GM12878 (cell line): ENCODE measurements around the gene COL19A1. TPM values are rescaled to one million over a fixed set of nuclear protein-coding genes. Genes with fewer than 3 reads are reported as not detected.

Experiments
- ATAC-seq: fragments of 200-7000 bp; cut with Tn5 transposase; 3 replicates; pipeline ENCODE4 v1.9.1; 2020; ENCODE audit warnings: mild to moderate bottlenecking, moderate library complexity
- BruUV-seq: library from RNA; stranded (reverse); fragments of 400-500 nt; replicated peaks from 2 replicates; lab custom pipeline; 2021; lab: Mats Ljungman, UMichigan
- CTCF ChIA-PET: fragments of 300-600 bp; sonication (Branson Sonifier 250); formaldehyde crosslinking; extraction: SDS; loops from one replicate; lab custom pipeline; 2021; ENCODE audit warnings: inconsistent platforms; lab: Yijun Ruan, JAX
- POLR2A ChIA-PET: fragments of 350-600 bp; formaldehyde crosslinking; extraction: SDS; loops from one replicate; lab custom pipeline; 2021; ENCODE audit warnings: inconsistent platforms; lab: Charles Lee
- RAD21 ChIA-PET: fragments of 300-600 bp; sonication (Branson Sonifier 250); formaldehyde crosslinking; loops from one replicate; lab custom pipeline; 2023; ENCODE audit warnings: antibody characterized with exemption; ENCODE audit not compliant: unreplicated experiment; lab: Charles Lee
- SMC1A ChIA-PET: fragments of 300-600 bp; sonication (Branson Sonifier 250); formaldehyde crosslinking; loops from one replicate; lab custom pipeline; 2023; ENCODE audit not compliant: unreplicated experiment, uncharacterized antibody; lab: Charles Lee
- DNase-seq: peaks from one replicate; pipeline ENCODE4 v3.0.0-alpha.2; 2011; ENCODE audit warnings: low read depth, low spot score
- FAIRE-seq: peaks from 3 replicates; lab custom pipeline; 2011; peaks lifted over from hg19 to GRCh38; lab: Jason Lieb, UNC
- H2AFZ ChIP-seq: 2 replicates; pipeline ENCODE4 v1.6.0; 2011; ENCODE audit warnings: low read depth, low read length, control low read depth; ENCODE audit not compliant: control insufficient read depth
- H3K27ac ChIP-seq: 2 replicates; pipeline ENCODE4 v1.5.1; 2011; ENCODE audit warnings: control low read depth; ENCODE audit not compliant: control insufficient read depth, insufficient read depth
- H3K27me3 ChIP-seq, 2 experiments: replicated peaks in 1 of 2; 2 replicates each; pipeline versions ENCODE4 v1.6.0 to v1.6.1; 2011; ENCODE audit warnings: low read length in 1 of 2; ENCODE audit not compliant: control insufficient read depth in 2 of 2, insufficient read depth in 2 of 2
- H3K36me3 ChIP-seq, 2 experiments: 2 replicates each; pipeline ENCODE4 v1.5.1; 2011; ENCODE audit warnings: low read length in 1 of 2; ENCODE audit not compliant: control insufficient read depth in 2 of 2, insufficient read depth in 2 of 2
- H3K4me1 ChIP-seq: 2 replicates; pipeline ENCODE4 v1.6.1; 2011; ENCODE audit warnings: mild to moderate bottlenecking, low read length, moderate library complexity, mixed read lengths; ENCODE audit not compliant: control insufficient read depth, insufficient read depth
- H3K4me2 ChIP-seq: 2 replicates; pipeline ENCODE4 v1.6.0; 2011; ENCODE audit warnings: control low read depth; ENCODE audit not compliant: control insufficient read depth, insufficient read depth
- H3K4me3 ChIP-seq: fragments of 200-600 bp; sonication (generic); 2 replicates; pipeline ENCODE4 v1.5.1; 2016
- H3K79me2 ChIP-seq: 2 replicates; pipeline ENCODE4 v1.6.0; 2011; ENCODE audit warnings: low read length; ENCODE audit not compliant: control insufficient read depth, insufficient read depth
- H3K9ac ChIP-seq: 2 replicates; pipeline ENCODE4 v1.8.0; 2011; ENCODE audit warnings: low read length, control low read depth, mixed read lengths; ENCODE audit not compliant: control insufficient read depth, insufficient read depth
- H3K9me3 ChIP-seq: replicated peaks from 3 replicates; pipeline ENCODE4 v1.5.1; 2011; ENCODE audit warnings: mild to moderate bottlenecking, low read length; ENCODE audit not compliant: control insufficient read depth, insufficient read depth
- H4K20me1 ChIP-seq: 2 replicates; pipeline ENCODE4 v1.6.0; 2011; ENCODE audit not compliant: control insufficient read depth, insufficient read depth
- DPF2 ChIP-seq: fragments of 450-650 bp; IDR thresholded peaks from 2 replicates; pipeline ENCODE4 v1.6.1; 2017; ENCODE audit warnings: mild to moderate bottlenecking
- EGR1 ChIP-seq, 2 experiments: IDR thresholded peaks; 1 replicate in 1 of 2; 2 replicates in 1 of 2; pipeline ENCODE4 v1.6.1; 2011 to 2012; ENCODE audit warnings: low read depth in 2 of 2, low read length in 2 of 2, borderline replicate concordance in 1 of 2, mild to moderate bottlenecking in 1 of 2, moderate library complexity in 1 of 2
- FOXK2 ChIP-seq: fragments of 450-650 bp; IDR thresholded peaks from 2 replicates; pipeline ENCODE4 v1.6.1; 2017; ENCODE audit warnings: mild to moderate bottlenecking, moderate library complexity
- HSF1 ChIP-seq: fragments of 150-350 bp; IDR thresholded peaks from 2 replicates; pipeline ENCODE4 v1.6.1; 2014; ENCODE audit warnings: mild to moderate bottlenecking, low read depth, low read length
- NFXL1 ChIP-seq: fragments of 450-650 bp; IDR thresholded peaks from 2 replicates; pipeline ENCODE4 v1.6.1; 2017; ENCODE audit warnings: antibody characterized with exemption, mild to moderate bottlenecking, borderline replicate concordance
- NR2C2 ChIP-seq: IDR thresholded peaks from 2 replicates; pipeline ENCODE4 v1.6.1; 2011; ENCODE audit warnings: borderline replicate concordance, low read depth; ENCODE audit not compliant: control insufficient read depth, insufficient read length
- WGBS: methylation state at CpG from one replicate; pipeline ENCODE4 v1.1.6; 2016; ENCODE audit warnings: low lambda C conversion rate; ENCODE audit not compliant: insufficient replicate concordance, insufficient coverage; ENCODE audit errors: missing lambda C conversion rate; 5-methylcytosine and 5-hydroxymethylcytosine counted together
- in situ Hi-C: fragments of 300-500 bp; cut with MboI; formaldehyde crosslinking; loops from 9 replicates; pipeline ENCODE4 v1.14.3; 2018; ENCODE audit warnings: mixed read lengths
- intact Hi-C: fragments of 100-400 bp; cut with micrococcal nuclease; formaldehyde crosslinking; loops from one replicate; pipeline ENCODE4 v1.14.2; 2022; ENCODE audit not compliant: unreplicated experiment
- polyA plus RNA-seq, 11 experiments: library from polyadenylated mRNA; depleted of rRNA in 4 of 11; unstranded in 6 of 11; stranded (reverse) in 5 of 11; fragments of >200 nt; fragmentation: Nextera tagmentation in 4 of 11; fragmentation: Illumina TruSeq in 1 of 11; extraction: Ambion mirVana in 4 of 11; extraction: Trizol in 1 of 11; gene quantifications; 1 replicate in 1 of 11; 2 replicates in 10 of 11; pipeline versions ENCODE4 v1.2.1 to v1.2.3, GENCODE V29; 2011 to 2016; ENCODE audit warnings: inconsistent platforms in 2 of 11, missing spikeins in 2 of 11, low read depth in 1 of 11
- total RNA-seq, 4 experiments: library from RNA; depleted of rRNA in 3 of 4; stranded (reverse); fragments of >200 nt in 3 of 4; fragmentation: Illumina TruSeq in 1 of 4; extraction: Trizol in 1 of 4; gene quantifications; 2 replicates each; pipeline versions ENCODE4 v1.2.1 to v1.2.3, GENCODE V29; 2013 to 2021
- TF ChIP-seq, protein P1 (sequence below): fragments of 450-650 bp; IDR thresholded peaks from 2 replicates; pipeline ENCODE4 v1.6.1; 2018; ENCODE audit warnings: borderline replicate concordance, mild to moderate bottlenecking; ENCODE audit not compliant: partially characterized antibody

Gene COL19A1
- total and polyA plus RNA-seq, 10 of the 15 experiments (the other 5 are each of a cell fraction or from before 2014, with no cell fraction given), result 1.1 to 13.5 (median 4.1) TPM

DNA sequence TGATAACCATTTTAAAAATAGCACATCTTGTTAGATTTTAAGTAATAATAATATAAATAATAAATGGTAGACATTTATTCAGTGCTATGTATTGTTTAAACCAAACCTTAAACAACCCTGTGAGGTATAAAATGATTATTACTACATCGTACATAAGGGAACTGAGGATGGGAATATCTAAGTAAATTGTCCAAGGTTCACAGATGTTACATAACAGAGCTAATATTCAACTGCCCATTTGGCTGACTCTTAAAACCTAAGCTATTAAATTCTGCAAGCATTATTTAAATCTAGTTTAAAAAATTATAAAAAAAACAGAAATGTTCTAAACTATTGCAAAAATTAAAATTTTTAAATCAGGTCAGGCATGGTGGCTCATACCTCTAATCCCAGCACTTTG lies 175.1 kb downstream of the COL19A1 start:
- POLR2A ChIA-PET, result interaction anchor here (0.6 kb wide), 1 partner anchor 270 kb away, joined by 3 read pairs; no protein-coding TSS in a partner anchor
- WGBS, result 97% methylated on average over 1 of the region's 1 CpG
- CTCF ChIA-PET, result interaction anchor here (0.8 kb wide), 1 partner anchor 11 kb away, joined by 3 read pairs; no protein-coding TSS in a partner anchor

DNA sequence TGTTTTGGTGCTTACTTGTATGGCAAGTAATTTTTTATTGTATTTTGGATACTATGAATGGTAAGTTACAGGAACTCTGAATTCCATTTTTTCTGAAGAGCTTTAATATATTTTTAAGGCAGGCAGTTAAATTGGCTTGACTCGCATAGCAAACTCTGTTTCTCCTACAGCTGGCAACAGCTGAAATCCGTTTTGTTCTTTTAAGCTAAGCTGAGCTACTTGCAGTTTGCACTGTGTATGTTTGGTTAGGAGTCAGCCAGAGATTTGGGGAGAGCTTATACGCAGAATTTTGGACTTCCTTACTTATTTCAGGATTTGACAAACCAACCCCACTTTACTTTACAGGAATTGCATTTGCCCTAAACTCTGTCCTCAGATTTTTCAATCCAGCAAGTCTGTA lies 179.1 kb downstream of the COL19A1 start:
- H3K27me3 ChIP-seq, result no peaks in the 10 kb centered on the region
- H3K9me3 ChIP-seq, result no peaks in the 10 kb centered on the region
- H3K4me1 ChIP-seq, result no peaks in the 10 kb centered on the region
- no peak overlapping the region for H3K9ac ChIP-seq
- no peak for ATAC-seq
- no peak for FAIRE-seq
- RAD21 ChIA-PET, result no interaction called here
- no TSS peak for BruUV-seq
- no peaks in the 10 kb centered on the region; a peak in 2 of 4 replicates for H3K36me3 ChIP-seq
- WGBS, result 81% methylated on average over 3 of the region's 3 CpGs
- no peak overlapping the region for H3K4me2 ChIP-seq
- intact Hi-C loops (no loop called here), in situ Hi-C loops (no loop called here)
- no peak overlapping the region for H3K4me3 ChIP-seq
- TF ChIP-seq, protein P1, sequence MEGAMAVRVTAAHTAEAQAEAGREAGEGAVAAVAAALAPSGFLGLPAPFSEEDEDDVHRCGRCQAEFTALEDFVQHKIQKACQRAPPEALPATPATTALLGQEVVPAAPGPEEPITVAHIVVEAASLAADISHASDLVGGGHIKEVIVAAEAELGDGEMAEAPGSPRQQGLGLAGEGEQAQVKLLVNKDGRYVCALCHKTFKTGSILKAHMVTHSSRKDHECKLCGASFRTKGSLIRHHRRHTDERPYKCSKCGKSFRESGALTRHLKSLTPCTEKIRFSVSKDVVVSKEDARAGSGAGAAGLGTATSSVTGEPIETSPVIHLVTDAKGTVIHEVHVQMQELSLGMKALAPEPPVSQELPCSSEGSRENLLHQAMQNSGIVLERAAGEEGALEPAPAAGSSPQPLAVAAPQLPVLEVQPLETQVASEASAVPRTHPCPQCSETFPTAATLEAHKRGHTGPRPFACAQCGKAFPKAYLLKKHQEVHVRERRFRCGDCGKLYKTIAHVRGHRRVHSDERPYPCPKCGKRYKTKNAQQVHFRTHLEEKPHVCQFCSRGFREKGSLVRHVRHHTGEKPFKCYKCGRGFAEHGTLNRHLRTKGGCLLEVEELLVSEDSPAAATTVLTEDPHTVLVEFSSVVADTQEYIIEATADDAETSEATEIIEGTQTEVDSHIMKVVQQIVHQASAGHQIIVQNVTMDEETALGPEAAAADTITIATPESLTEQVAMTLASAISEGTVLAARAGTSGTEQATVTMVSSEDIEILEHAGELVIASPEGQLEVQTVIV, result no peak
- TF ChIP-seq NFXL1 (no peak), DPF2 (no peak), NR2C2 (no peak), EGR1 (IDR thresholded peaks at IDR 0.05; ENCODE audit: borderline replicate concordance in 1 of 2, low read depth in 2 of 2, low read length in 2 of 2) (no peak), FOXK2 (no peak)
- SMC1A ChIA-PET, result interaction anchor here (0.6 to 1.2 kb wide), 2 partner anchors 116 to 172 kb away, joined by 3 read pairs; no protein-coding TSS in a partner anchor
- CTCF ChIA-PET, result interaction anchor here (0.6 kb wide), 1 partner anchor 807 kb away, joined by 6 read pairs; no protein-coding TSS in a partner anchor
- no peaks in the 10 kb centered on the region for H4K20me1 ChIP-seq
- H2AFZ ChIP-seq, result no peak overlapping the region
- POLR2A ChIA-PET, result no interaction called here
- H3K27ac ChIP-seq, result no peak overlapping the region
- no peak for DNase-seq
- no peaks in the 10 kb centered on the region for H3K79me2 ChIP-seq

More for the DNA sequence above, 175.1 kb downstream of the COL19A1 start:
- TF ChIP-seq HSF1, result no peak
- Histone ChIP-seq H3K4me1 (no peaks in the 10 kb centered on the region), H3K27me3 (no peaks in the 10 kb centered on the region), H3K36me3 (peaks cover 0 to 5% of the 10 kb centered on the region in 2 experiments; a peak in 2 of 4 replicates), H3K4me2 (no peak overlapping the region), H3K9me3 (no peaks in the 10 kb centered on the region), H3K79me2 (no peaks in the 10 kb centered on the region), H4K20me1 (no peaks in the 10 kb centered on the region), H3K9ac (no peak overlapping the region), H3K4me3 (no peak overlapping the region), H3K27ac (no peak overlapping the region), H2AFZ (no peak overlapping the region)
- no peak for FAIRE-seq
- in situ Hi-C loops, result no loop called here
- RAD21 ChIA-PET, result no interaction called here
- SMC1A ChIA-PET, result interaction anchor here (0.6 to 2.0 kb wide), 5 partner anchors 9 to 471 kb away, joined by 3 to 5 read pairs (median 3); no protein-coding TSS in a partner anchor
- no peak for DNase-seq
- BruUV-seq, result no TSS peak
- intact Hi-C loops, result no loop called here
- ATAC-seq, result no peak
